ENCODE results near the gene MACROD2. TPM values are rescaled to one million over a fixed set of nuclear protein-coding genes. Genes with fewer than 3 reads are reported as not detected.

Gene MACROD2
- total RNA-seq, 4 donors from 2014 or later, result 2.9 to 11.3 (median 8.0) TPM

DNA sequence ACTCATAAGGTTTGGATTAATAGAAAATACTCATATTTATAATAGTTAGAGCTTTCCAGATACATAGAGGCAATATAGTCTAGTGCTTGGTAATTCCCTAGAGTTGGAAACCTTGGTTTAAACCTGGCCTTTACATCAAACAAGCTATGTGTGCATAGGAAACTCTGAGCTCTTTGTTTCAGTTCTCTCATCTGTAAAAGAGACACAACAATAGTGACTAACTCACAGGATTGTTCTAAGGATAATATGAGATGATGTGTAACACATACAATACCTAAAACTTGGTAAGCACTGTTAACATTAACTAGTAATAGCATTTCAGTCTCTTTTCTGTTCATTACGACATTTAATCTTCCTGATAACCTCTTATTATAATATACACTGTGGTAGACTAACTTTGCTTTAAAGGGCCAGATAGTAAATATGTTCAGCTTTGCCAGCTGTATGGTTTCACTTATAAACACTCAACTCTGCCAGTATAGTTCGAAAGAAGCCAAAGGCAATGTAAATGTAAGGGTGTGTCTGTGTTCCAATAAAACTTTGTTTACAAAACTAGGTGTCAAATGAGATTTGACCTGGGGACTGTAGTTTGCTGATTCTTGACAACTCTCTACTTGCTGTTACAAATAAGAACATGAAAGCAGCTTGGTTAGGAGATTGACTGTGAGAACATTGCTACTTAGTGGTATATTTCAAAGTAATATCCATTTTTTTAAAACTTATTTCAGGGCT, 712.7 kb downstream of the MACROD2 start:
- TF ChIP-seq, protein P1, sequence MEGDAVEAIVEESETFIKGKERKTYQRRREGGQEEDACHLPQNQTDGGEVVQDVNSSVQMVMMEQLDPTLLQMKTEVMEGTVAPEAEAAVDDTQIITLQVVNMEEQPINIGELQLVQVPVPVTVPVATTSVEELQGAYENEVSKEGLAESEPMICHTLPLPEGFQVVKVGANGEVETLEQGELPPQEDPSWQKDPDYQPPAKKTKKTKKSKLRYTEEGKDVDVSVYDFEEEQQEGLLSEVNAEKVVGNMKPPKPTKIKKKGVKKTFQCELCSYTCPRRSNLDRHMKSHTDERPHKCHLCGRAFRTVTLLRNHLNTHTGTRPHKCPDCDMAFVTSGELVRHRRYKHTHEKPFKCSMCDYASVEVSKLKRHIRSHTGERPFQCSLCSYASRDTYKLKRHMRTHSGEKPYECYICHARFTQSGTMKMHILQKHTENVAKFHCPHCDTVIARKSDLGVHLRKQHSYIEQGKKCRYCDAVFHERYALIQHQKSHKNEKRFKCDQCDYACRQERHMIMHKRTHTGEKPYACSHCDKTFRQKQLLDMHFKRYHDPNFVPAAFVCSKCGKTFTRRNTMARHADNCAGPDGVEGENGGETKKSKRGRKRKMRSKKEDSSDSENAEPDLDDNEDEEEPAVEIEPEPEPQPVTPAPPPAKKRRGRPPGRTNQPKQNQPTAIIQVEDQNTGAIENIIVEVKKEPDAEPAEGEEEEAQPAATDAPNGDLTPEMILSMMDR (IDR thresholded peaks at IDR 0.05; ENCODE audit: low read depth), result no peak

GRCh38 chr20:14709439-14709838, 714.1 kb downstream of the MACROD2 start:
- TF ChIP-seq, protein P1 (IDR thresholded peaks at IDR 0.05; ENCODE audit: low read depth), result no peak

DNA sequence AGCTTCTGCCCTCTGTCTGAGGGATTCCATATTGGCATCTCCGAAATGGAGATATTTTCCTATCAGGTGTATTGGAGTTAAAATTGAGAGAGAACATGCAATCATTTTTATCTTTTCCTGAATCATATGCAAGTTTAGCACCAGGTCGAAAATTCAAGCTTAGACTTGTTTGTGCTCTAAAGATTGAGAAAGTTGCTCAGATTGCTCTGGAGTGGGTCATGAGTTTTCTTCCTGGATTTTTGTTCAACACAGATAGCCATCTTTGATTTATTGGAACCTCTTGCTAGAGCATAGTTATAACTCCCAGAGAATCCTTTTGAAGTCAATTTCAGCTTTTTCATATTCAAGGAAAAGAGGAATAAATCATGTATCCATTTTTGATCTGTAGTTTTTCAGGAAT, 715.6 kb downstream of the MACROD2 start:
- TF ChIP-seq, protein P1 (IDR thresholded peaks at IDR 0.05; ENCODE audit: low read depth), result no peak

DNA sequence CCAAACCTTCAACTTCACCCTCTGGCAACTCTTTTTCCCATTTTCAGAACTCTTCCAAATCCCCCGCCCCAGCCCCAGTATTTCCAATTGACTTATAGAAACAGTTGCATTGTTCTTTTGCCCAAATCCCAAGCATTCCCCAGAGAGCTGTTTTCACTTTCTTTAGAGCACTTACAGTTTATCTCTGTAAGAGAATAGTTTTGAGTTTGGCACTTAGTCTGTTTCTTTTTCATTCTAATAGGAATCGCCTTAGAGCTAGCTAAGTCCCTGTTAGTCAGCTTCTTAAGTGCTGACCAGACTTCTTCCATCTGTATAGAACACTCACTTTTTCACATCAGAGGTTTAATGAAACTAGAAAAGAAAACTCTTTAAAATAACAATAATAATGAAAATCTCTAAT, 716.3 kb downstream of the MACROD2 start:
- TF ChIP-seq, protein P1 (IDR thresholded peaks at IDR 0.05; ENCODE audit: low read depth), result no peak

DNA sequence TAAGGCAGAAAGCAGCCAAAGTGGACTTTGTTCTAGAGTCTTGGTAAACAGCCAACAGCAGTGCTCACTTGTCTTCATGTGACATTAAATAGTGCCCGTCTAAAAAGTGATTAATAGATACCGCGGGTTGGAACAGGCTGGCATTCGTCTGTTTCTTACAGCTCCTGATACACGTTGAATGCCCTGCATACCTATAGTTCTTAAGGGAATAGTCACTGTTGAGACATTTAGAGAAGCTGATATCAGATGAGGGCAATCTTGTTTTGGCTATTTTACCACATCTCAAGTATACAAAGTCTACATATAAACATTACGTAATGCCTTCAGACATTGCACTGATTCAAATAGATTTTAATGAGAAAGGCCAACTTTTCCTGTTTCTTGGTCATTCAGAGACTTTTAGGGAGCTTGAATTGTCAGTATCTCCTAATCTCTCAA, 717.0 kb downstream of the MACROD2 start:
- TF ChIP-seq, protein P1 (IDR thresholded peaks at IDR 0.05; ENCODE audit: low read depth), result no peak

DNA sequence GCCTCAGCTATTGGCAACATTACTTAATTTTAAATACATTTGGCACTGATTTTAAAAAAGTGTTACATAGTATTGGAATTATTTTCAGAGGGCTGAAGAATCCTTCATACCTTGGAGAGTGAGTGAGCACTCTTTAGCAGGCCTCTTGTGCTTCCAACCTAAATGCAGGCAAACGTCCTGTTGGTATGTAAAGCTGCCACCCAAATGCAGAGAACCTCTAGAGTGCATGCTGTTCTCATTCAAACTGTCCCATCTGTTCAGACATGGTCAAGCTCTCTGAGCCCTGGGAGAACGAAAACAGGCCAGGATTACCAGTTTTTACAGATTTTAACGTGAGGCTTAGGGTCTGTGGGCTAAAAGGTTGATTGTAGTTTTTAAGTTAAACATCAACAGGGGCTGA, 720.1 kb downstream of the MACROD2 start:
- TF ChIP-seq, protein P1 (IDR thresholded peaks at IDR 0.05; ENCODE audit: low read depth), result no peak

- TF ChIP-seq, protein P1 (IDR thresholded peaks at IDR 0.05; ENCODE audit: low read depth), result no peak
These were observed 721.1 kb downstream of the MACROD2 start for GRCh38 chr20:14716351-14716801.

Data from subcutaneous adipose tissue (tissue), 4 donors.